CD4-positive, alpha-beta T cell (primary cell): ENCODE results near the gene RBP4. TPM values are rescaled to one million over a fixed set of nuclear protein-coding genes. Genes with fewer than 3 reads are reported as not detected.

Source experiments
- ATAC-seq: fragments of 200-7000 bp; cut with Tn5 transposase; one replicate; pipeline ENCODE4 v1.10.0; 2022; ENCODE audit warnings: mild to moderate bottlenecking; ENCODE audit not compliant: poor library complexity
- CTCF ChIA-PET: fragments of 350-600 bp; sonication (Branson Sonifier 250); formaldehyde crosslinking; loops from one replicate; lab custom pipeline; 2021; ENCODE audit warnings: antibody characterized with exemption, inconsistent platforms; lab: Charles Lee
- POLR2A ChIA-PET: fragments of 350-600 bp; sonication (Branson Sonifier 250); formaldehyde crosslinking; loops from one replicate; lab custom pipeline; 2021; ENCODE audit warnings: antibody characterized with exemption, inconsistent platforms; lab: Charles Lee
- DNase-seq, 14 experiments: peaks; one replicate each; pipeline ENCODE4 v3.0.0-alpha.2; 2013 to 2020; ENCODE audit warnings: mixed read lengths in 2 of 14
- H3K27ac ChIP-seq, 2 donors: one replicate each; pipeline versions ENCODE4 v1.5.1 to v1.7.0; 2013; ENCODE audit warnings: low read length in 2 of 2, low read depth in 1 of 2, mild to moderate bottlenecking in 1 of 2
- H3K27me3 ChIP-seq, 2 experiments: 1 replicate in 1 of 2; 2 replicates in 1 of 2; pipeline versions ENCODE4 v1.6.1 to v1.7.0; 2013; ENCODE audit warnings: low read length in 2 of 2, control low read depth in 1 of 2, mild to moderate bottlenecking in 1 of 2, moderate library complexity in 1 of 2; ENCODE audit not compliant: insufficient read depth in 2 of 2, control insufficient read depth in 1 of 2
- H3K36me3 ChIP-seq: one replicate; pipeline ENCODE4 v1.6.1; 2013; ENCODE audit warnings: low read length, control low read depth; ENCODE audit not compliant: insufficient read depth
- H3K4me1 ChIP-seq: one replicate; pipeline ENCODE4 v1.6.1; 2013; ENCODE audit warnings: low read length, control low read depth; ENCODE audit not compliant: insufficient read depth
- H3K4me3 ChIP-seq: one replicate; pipeline ENCODE4 v1.5.1; 2013; ENCODE audit warnings: mild to moderate bottlenecking, low read length, moderate library complexity
- H3K9me3 ChIP-seq, 2 experiments: 1 replicate in 1 of 2; 2 replicates in 1 of 2; pipeline versions ENCODE4 v1.6.1 to v1.7.0; 2013; ENCODE audit warnings: low read length in 2 of 2, mild to moderate bottlenecking in 2 of 2, control low read depth in 1 of 2, moderate library complexity in 1 of 2; ENCODE audit not compliant: control insufficient read depth in 1 of 2, insufficient read depth in 1 of 2
- H3K27ac Mint-ChIP-seq: one replicate; pipeline ENCODE4 v1.8.0; 2020; ENCODE audit warnings: mixed read lengths
- H3K27me3 Mint-ChIP-seq: one replicate; pipeline ENCODE4 v1.8.0; 2021; ENCODE audit warnings: mixed read lengths
- H3K36me3 Mint-ChIP-seq: one replicate; pipeline ENCODE4 v1.8.0; 2021; ENCODE audit warnings: low read depth, mixed read lengths
- H3K4me1 Mint-ChIP-seq: one replicate; pipeline ENCODE4 v1.8.0; 2021; ENCODE audit warnings: low read depth, mixed read lengths
- H3K4me3 Mint-ChIP-seq: one replicate; pipeline ENCODE4 v1.8.0; 2020; ENCODE audit warnings: mild to moderate bottlenecking, mixed read lengths
- H3K9me3 Mint-ChIP-seq: one replicate; pipeline ENCODE4 v1.8.0; 2020; ENCODE audit warnings: mixed read lengths
- CTCF ChIP-seq: fragments of 200-600 bp; IDR thresholded peaks from one replicate; pipeline ENCODE4 v1.8.0; 2022; ENCODE audit warnings: antibody characterized with exemption, mild to moderate bottlenecking
- intact Hi-C, 2 experiments: fragments of 100-400 bp; cut with DNase I in 1 of 2; cut with micrococcal nuclease in 1 of 2; formaldehyde crosslinking; loops; one replicate each; pipeline versions ENCODE4 v1.15.1 to v1.9.0; 2023 to 2025; cut with DNase I, micrococcal nuclease
- total RNA-seq, 174 experiments: library from RNA in 2 of 174; stranded (reverse) in 2 of 174; gene quantifications; one replicate each; pipeline ENCODE4 v1.2.3 and lab custom pipeline; 2021 to 2026

Gene RBP4
- total RNA-seq, 2 experiments from 2014 or later = not detected

GRCh38 chr10:93579985-93580711 lies 20.9 kb downstream of the RBP4 start:
- no peaks in the 10 kb centered on the region for H3K36me3 Mint-ChIP-seq
- H3K27me3 ChIP-seq = no peaks in the 10 kb centered on the region
- H3K4me3 ChIP-seq = no peak overlapping the region
- H3K27ac ChIP-seq = no peak overlapping the region
- no peak for DNase-seq
- H3K36me3 ChIP-seq = no peaks in the 10 kb centered on the region
- no peaks in the 10 kb centered on the region for H3K4me1 ChIP-seq
- ChIA-PET POLR2A (no interaction called here), CTCF (no interaction called here)
- intact Hi-C loops = no loop called here
- no peak overlapping the region for H3K4me3 Mint-ChIP-seq
- H3K27me3 Mint-ChIP-seq = peaks cover 21% of the 10 kb centered on the region
- no peak overlapping the region for H3K27ac Mint-ChIP-seq
- peaks cover 8% of the 10 kb centered on the region for H3K9me3 Mint-ChIP-seq
- no peaks in the 10 kb centered on the region for H3K9me3 ChIP-seq
- TF ChIP-seq CTCF = no peak
- ATAC-seq = no peak
- H3K4me1 Mint-ChIP-seq = no peaks in the 10 kb centered on the region

GRCh38 chr10:93579089-93579488 lies 21.9 kb downstream of the RBP4 start:
- Histone ChIP-seq H3K4me3 (no peak overlapping the region), H3K27me3 (no peaks in the 10 kb centered on the region), H3K36me3 (no peaks in the 10 kb centered on the region), H3K4me1 (no peaks in the 10 kb centered on the region), H3K27ac (no peak overlapping the region), H3K9me3 (no peaks in the 10 kb centered on the region)
- H3K27ac Mint-ChIP-seq = no peak overlapping the region
- no peaks in the 10 kb centered on the region for H3K36me3 Mint-ChIP-seq
- peaks cover 21% of the 10 kb centered on the region for H3K27me3 Mint-ChIP-seq
- peaks cover 8% of the 10 kb centered on the region for H3K9me3 Mint-ChIP-seq
- no peak for ATAC-seq
- CTCF ChIA-PET = no interaction called here
- no peaks in the 10 kb centered on the region for H3K4me1 Mint-ChIP-seq
- POLR2A ChIA-PET = no interaction called here
- intact Hi-C loops = no loop called here
- H3K4me3 Mint-ChIP-seq = no peak overlapping the region
- no peak for TF ChIP-seq CTCF
- no peak for DNase-seq

GRCh38 chr10:93577565-93577964 lies 23.5 kb downstream of the RBP4 start:
- ChIA-PET POLR2A (no interaction called here), CTCF (no interaction called here)
- Histone ChIP-seq H3K4me1 (peaks cover 4% of the 10 kb centered on the region), H3K9me3 (no peaks in the 10 kb centered on the region), H3K36me3 (no peaks in the 10 kb centered on the region), H3K4me3 (no peak overlapping the region), H3K27ac (no peak overlapping the region), H3K27me3 (no peaks in the 10 kb centered on the region)
- Mint-ChIP-seq H3K27ac (no peak overlapping the region), H3K27me3 (peaks cover 32% of the 10 kb centered on the region), H3K9me3 (peaks cover 8% of the 10 kb centered on the region), H3K4me1 (peaks cover 12% of the 10 kb centered on the region), H3K4me3 (no peak overlapping the region), H3K36me3 (no peaks in the 10 kb centered on the region)
- DNase-seq (no peak), ATAC-seq (no peak)
- intact Hi-C loops = no loop called here
- TF ChIP-seq CTCF = no peak
